GM19438 (cell line): ENCODE data around the gene SNHG17.
"Not testable (repeated sequence)": the region's sequence is repeated elsewhere in the genome, so short reads cannot be mapped to it uniquely, and the experiment has no call there.

Experiments
- ATAC-seq: cut with Tn5 transposase; IDR thresholded peaks from one replicate; pipeline ENCODE4 v1.9.1; 2021; ENCODE audit warnings: low read depth; ENCODE audit not compliant: unreplicated experiment

The SNHG17 gene

GRCh38 chr20:38434770-38435554, at the start of gene SNHG17:
TSS of gene SNHG17 (minus strand) at chr20:38435328.
- peak; percentile 64 for ATAC-seq

- no peak for ATAC-seq
Observed at GRCh38 chr20:38479596-38479995, 44.5 kb upstream of the SNHG17 start.

DNA sequence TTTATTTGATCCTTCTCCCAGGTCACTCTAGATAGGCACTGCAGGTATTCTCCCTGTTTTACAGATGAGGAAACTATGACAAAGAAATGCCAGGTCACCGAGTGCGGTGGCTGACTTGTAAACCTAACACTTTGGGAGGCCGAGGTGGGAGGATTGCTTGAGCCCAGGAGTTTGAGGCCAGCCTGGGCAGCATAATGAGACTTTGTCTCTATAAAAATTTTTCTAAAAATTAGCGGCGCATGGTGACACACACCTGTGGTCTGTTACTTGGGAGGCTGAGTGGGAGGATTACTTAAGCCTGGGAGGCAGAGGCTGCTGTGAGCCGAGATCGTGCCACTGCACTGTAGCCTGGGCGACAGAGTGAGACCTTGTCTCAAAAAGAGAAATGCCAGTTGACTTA, 42.6 kb upstream of the SNHG17 start:
- no peak for ATAC-seq

GRCh38 chr20:38473367-38473795, 38.3 kb upstream of the SNHG17 start:
- no peak for ATAC-seq

DNA sequence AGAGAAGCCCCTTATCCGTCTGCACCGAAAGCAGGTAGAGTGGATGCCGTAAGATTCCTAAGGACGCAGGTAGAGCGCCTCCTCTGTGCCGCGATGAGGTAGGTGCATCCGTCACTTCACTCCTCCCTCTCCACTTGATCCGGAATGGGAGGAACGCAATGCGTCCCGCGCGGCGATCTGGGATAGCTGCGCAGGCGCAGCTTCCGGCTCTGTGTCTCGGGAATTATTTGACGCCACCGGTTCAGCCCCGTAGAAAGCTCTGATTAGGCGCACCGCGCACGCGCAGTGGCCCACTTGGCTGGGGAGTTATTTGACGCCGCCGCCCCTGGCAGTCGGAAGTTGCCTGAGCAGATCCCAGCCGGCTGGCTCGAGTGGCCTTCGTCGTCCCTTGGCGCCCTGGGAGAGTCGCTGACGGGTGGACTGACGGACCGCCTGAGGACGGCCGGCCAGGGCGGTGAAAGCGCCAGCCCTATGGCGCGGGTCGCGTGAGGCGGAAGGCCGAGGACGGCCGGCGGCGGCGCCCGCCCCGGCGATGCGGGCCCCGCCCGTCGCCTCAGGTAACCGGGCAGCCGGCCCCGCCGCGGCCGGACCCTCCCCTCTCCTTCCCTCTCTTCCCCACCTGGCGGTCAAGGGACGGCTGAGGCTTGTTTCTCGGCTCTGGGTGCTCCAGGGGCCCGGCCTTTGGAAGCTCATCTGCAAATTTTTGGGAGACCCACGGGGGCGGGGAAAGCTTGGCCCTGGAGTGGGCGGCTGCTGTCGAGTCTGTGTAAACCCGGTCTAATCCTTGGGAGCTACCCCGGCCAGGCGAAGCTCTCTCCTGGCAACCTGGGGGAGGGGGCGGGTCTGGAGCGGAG, 37.6 kb upstream of the SNHG17 start, which contains the start of gene RALGAPB:
TSS of gene RALGAPB (plus strand) at position 331 of the 854 bp plus-strand sequence. CDS start 15,590 bp downstream, outside the sequence.
- ATAC-seq, result peak; percentile 93

DNA sequence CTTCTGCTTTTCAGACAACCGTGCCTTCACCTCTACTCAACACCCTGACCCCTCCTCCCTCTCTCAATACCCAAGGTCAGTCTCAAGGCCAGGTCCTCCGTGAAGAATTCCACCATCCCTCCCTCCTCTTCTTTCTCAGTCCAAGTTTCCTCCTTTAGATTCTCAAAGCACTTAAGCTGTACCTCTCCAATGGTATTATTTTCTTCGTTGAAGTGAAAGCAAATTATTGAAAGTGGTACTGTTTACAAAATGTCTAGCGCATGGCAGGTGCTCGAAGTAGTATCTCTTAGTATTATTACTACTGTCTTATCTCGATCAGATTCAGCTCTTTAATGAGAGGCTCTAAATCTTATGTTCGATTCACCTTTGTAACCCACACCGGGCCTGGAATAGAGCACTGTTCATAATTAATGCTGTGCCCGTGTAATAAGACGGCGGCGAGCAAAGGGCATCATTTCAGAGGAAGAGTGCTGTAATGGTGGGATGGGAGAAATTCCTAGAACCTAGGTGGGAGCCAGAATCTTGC, 36.9 kb upstream of the SNHG17 start:
- no peak for ATAC-seq

GRCh38 chr20:38471245-38471644, 36.1 kb upstream of the SNHG17 start:
- ATAC-seq, result no peak

DNA sequence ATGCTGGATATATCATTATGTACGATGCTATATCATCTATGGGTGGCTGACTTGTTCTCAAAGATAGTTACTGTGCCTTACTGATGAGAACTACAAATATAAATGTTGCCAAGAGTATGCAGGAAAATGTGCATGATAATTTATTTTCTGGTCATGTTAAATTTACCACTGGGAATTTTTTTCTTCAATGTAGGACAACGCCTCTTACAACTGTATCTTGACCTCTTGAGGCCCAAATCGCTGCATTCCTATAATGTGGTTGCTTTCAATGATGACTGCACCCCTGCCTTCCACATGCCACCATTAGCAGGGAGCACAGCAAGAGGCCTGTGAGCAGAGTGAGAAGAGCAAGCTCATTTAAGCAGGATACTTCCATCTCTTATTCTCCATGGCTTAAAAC, 31.9 kb upstream of the SNHG17 start:
- no peak for ATAC-seq

GRCh38 chr20:38466171-38466570, 31.0 kb upstream of the SNHG17 start:
- ATAC-seq, result no peak

- not testable (repeated sequence) for ATAC-seq
Observed at GRCh38 chr20:38461569-38461968, 26.4 kb upstream of the SNHG17 start.

DNA sequence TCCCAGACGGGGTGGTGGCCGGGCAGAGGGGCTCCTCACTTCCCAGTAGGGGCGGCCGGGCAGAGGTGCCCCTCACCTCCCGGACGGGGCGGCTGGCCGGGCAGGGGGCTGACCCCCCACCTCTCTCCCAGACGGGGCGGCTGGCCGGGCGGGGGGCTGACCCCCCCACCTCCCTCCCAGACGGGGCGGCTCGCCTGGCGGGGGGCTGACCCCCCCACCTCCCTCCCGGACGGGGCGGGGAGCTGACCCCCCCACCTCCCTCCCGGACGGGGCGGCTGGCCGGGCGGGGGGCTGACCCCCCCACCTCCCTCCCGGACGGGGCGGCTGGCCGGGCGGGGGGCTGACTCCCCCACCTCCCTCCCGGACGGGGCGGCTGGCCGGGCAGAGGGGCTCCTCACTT, 26.0 kb upstream of the SNHG17 start:
- ATAC-seq, result not testable (repeated sequence)

- ATAC-seq, result not testable (repeated sequence)
Observed at GRCh38 chr20:38460631-38461030, 25.5 kb upstream of the SNHG17 start.

DNA sequence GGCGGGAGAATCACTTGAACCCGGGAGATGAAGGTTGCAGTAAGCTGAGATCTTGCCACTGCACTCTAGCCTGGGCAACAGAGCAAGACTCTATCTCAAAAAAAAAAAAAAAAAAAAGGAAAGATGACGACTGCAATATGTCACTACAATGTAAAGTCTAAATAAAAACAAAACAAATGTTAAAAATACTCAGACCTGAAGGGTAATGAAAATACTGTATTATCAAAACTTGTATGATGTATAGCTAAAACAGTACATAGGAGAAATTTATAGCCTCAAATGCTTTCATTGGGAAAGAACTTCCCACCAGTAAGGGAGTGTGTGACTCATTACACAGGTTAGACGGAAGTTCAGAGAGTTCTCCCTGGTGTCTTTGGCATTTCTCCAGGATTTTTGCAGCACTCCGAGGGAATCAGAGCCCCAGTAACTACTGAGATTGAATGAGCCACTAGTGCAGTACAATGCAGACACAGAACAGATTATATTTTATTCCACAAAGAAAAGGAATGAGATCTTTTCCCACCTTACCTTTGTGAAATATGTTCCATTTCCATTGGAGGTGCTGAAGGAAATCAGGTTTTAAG, 25.0 kb upstream of the SNHG17 start:
- ATAC-seq, result no peak

- ATAC-seq, result no peak
Observed at GRCh38 chr20:38458314-38458713, 23.2 kb upstream of the SNHG17 start.

GRCh38 chr20:38454556-38455473, 19.7 kb upstream of the SNHG17 start:
- ATAC-seq, result no peak

GRCh38 chr20:38453941-38454340, 18.8 kb upstream of the SNHG17 start:
- peak; percentile 70 for ATAC-seq

DNA sequence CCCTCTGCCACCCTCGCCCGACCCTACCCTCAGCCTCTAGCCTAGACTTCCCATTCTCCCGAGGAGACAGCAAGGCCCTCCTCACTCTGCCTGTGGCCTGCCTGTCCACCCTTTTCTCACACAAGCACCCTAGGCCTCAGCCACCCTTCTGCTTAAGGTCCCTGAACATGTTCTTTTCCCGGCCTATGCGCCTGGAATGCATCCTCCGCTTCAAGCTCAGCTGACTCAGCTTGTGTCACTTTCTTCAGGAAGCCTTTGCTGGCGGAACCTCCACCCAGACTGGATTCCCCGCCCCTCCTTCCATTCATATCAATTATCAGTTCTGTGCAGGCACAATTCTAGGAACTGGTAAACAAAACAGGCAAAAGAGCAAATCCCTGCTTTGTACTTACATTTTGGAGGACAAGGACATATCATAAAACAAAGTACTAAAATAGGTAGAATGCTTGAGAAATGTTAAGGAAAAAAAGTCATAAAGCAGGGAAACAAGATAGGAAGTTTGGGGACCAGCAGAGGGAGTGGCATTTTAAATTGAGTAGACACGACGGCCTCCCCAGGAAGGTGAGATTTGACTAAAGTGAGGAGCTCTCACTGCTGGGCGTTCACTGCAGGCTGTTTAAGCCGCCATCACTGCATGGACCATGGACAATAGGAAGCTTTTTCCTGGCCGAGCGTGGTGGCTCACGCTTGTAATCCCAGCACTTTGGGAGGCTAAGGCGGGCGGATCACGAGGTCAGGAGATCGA, 17.9 kb upstream of the SNHG17 start:
- no peak for ATAC-seq

DNA sequence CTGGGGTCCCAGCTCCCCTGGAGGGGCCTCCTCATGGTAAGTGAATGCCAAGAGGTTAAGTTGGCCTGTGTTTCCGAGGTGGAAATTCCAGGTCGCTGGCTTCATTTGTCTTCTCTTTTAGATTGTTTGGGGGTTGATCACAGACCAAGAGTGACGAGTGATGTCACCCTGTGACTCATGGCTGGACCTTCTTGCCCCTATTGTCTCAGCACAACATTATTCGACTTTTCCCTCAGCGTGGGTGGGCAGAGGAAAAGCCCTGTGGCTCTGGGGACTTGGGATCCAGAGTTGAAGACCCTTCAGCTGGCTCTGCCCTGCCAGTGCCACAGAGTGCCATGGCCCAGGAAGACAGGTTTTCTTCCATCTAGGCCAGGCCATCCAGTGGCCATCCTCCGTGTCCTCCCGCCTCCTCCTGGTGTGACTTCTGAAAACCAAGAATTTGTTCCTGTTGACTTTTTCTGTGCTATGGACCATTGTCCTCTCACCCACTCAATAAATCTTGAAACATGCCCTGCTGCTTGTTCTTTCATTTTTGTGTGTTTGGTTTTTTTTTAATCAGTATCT, 15.4 kb upstream of the SNHG17 start:
- ATAC-seq, result no peak

DNA sequence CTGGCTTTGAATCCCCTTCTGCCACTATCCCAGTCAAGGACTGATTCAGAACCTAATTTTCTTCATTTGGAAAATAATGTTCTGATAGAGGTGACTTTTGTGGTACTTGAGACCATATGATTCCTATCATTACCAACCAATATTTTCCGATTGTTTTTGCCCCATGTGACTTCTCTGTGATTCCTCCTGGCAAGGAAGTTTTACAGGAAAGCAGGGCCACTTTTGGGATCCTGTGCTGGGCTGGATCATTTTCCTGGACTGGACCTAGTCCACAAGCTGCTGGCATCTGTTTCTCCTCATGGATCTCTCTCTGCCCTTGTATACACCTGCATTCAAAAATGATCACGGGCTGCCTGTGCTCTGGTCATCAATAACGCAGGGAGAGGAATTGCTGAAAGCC, 13.9 kb upstream of the SNHG17 start:
- no peak for ATAC-seq
